Middle frontal gyrus (tissue), 1 donor: ENCODE data around the gene REEP1.

Source experiments
- DNase-seq: peaks from one replicate; pipeline ENCODE4 v3.0.0-alpha.2; 2015; ENCODE audit warnings: low spot score; ENCODE audit errors: extremely low spot score

REEP1 gene

DNA sequence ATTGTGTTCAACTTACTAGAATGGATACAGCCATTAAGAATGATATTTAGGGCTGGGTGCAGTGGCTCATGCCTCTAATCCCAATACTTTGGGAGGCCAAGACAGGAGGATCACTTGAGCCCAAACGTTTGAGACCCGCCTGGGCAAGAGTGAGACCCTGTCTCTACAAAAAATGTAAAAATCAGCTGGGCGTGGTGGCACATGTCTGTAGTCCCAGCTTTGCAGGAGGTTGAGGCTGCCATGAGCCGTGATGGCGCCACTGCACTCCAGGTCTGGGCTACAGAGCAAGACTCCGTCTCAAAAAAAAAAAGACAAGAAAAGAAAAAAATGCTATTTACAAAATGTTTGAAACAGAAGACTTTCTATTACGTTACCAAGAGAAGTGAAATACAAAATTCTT, 30.0 kb downstream of the REEP1 start:
- no peak for DNase-seq

GRCh38 chr2:86305915-86306254, 31.5 kb downstream of the REEP1 start:
- no peak for DNase-seq

DNA sequence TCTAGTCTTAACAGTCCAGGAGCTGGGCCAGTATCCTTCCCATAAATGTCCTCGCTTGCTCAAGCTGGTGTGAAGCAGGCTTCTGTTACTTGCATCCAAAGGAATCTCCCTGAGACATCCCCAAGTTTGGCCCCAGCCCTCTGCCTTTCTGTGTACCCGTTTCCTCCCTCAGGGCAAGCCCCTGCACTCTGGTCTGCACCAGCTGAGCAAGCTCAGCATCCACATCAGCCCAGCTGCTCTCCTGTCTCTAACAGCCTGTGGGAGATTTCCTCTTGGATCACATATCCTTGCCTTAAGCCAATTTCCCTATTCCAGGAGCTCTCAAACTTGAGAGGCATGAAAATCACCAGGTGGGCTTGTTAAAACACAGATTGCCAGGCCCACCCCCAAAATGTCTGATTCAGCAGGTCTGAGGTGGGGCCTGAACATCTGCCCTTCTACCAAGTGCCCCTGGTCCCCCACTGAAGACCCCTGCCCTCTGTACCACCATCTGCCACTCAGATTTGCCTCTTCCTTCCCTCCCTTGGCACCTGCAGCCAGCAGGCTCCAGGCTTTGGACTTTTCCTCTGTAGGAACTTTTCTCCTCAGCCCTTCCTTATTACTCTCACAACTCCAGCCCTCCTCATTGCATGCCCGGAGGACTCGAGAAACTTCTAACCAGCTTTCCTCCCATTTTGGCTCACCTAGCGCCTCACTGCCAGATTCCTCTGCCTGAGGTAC, 32.1 kb downstream of the REEP1 start:
- DNase-seq = no peak

- no peak for DNase-seq
Measured at GRCh38 chr2:86304416-86304815, 33.0 kb downstream of the REEP1 start.

DNA sequence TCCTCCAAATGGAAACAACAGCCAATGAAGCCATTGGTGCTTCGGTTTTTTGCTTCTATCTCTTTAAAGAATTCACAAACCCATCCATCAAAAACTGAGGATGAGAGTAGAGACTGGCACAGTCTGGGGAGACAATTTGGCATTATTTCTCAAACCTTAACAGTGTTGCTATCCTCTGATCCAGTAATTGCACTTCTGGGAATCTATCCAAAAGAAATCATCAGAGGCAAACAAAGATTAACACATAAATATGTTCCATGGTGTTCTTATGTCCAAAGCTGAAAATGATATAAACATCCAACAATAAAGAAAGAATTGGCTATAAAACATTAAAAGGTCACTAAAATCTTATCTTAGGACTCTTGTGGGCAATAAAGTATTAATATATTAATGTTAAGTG, 35.1 kb downstream of the REEP1 start:
- no peak for DNase-seq

GRCh38 chr2:86301711-86302202, 35.7 kb downstream of the REEP1 start:
- no peak for DNase-seq

DNA sequence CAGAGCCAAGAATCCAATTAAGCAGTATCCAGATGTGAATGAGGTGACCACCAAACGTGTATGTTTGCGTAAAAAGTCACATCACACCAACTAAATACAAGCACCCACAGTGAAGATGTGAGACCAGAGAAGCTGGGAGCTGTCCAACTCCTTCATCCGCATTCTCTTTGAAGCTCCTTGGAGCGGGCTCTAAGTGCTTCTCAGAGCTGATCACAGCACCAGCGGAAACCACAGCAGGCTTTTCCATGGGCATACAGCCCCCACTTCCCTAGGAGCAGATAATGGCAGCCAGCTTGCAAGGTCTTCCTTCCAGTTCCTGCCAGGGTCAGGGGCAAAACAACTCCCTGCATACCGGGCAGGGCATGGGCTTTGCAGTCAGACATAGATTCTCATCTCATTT, 36.4 kb downstream of the REEP1 start:
- DNase-seq = no peak

GRCh38 chr2:86300496-86300895, 36.9 kb downstream of the REEP1 start:
- no peak for DNase-seq

GRCh38 chr2:86298411-86299390, 38.7 kb downstream of the REEP1 start:
- no peak for DNase-seq

- DNase-seq = no peak
Measured at GRCh38 chr2:86297382-86298147, 39.9 kb downstream of the REEP1 start.

- DNase-seq = no peak
Measured at GRCh38 chr2:86296947-86297346, 40.5 kb downstream of the REEP1 start.

- no peak for DNase-seq
Measured at GRCh38 chr2:86295066-86295465, 42.4 kb downstream of the REEP1 start.

DNA sequence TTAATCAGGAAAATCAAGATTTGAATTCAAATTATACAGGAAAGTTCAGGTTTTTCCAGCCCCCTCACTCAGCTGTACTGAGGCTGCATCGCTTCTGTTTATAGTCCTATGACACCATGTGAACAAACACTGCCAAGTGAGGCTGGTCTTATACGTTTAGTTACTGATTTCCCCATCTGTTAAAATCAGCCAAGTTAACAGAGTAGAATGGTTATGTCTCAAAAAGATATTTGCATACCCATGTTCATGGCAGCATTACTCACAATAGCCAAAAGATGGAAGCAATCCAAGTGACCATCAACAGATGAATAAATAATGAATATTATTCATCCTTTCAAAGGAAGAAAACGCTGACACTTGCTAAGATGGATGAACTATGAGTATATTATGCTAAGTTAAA, 43.8 kb downstream of the REEP1 start:
- DNase-seq = no peak

GRCh38 chr2:86292571-86293515, 44.6 kb downstream of the REEP1 start:
- no peak for DNase-seq

- DNase-seq = no peak
Measured at GRCh38 chr2:86291328-86291662, 46.1 kb downstream of the REEP1 start.

GRCh38 chr2:86290596-86291327, 46.7 kb downstream of the REEP1 start:
- DNase-seq = no peak

DNA sequence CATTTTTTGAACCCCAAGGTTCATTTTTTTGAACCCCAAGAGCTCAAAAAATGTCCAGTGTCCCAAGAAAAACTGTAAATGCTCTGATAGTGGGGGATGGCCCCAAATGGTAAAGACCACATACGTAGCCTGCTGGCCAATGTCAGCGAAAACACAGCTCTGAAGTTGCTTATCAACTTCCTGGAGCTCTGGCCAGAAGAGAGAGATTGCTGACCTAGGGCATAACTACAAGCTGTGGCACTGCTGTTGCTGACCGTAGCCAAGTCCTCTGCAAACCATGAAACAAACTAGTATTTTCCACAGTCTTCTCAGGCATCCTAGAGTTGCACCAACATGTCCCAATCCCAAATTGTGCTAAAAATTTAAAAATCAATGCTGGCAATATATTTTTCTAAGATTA, 50.9 kb downstream of the REEP1 start:
- no peak for DNase-seq

DNA sequence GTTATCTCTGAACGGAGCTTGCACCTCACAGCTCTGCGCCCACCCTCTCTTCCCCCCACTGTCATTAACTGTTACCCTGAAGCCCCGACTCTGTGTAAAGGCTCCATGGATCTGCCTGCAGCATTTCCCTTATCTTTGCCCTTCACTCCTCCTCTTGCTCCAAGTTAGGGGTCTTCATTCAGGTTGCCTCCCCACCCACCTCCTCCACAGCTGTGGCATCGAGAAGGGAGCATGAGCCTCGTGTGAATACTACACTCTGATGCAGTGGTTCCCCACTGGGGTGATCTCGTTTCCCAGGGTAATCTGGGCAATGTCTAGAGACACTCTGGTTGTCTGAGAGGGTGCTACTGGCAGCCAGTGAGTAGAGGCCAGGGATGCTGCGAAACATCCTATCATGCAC, 51.4 kb downstream of the REEP1 start:
- no peak for DNase-seq

- no peak for DNase-seq
Measured at GRCh38 chr2:86285571-86285970, 51.9 kb downstream of the REEP1 start.

DNA sequence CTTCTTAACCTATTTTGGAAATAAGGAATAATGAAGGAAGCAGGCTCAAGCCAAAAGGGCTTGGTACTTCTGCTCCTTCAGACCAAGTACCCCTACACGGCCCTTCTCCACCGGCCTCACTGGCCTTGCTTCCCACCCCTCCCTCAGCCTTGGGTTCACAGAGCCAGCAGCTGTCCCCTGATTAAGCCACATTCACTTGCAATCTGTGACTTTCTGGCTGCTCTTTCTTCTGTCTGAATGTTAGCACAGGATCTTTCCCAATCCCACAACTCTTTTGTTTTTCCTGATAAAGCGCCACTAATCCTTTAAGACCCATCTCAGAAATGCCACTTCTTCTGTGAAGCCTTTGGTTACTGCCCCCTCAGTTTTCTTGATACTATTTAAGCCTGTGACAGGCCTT, 52.4 kb downstream of the REEP1 start:
- DNase-seq = no peak
